Neutrophil (primary cell): ENCODE results near the gene CLEC2L.

Source experiments
- H3K27ac ChIP-seq: fragments of 200-600 bp; sonication (generic); 2 replicates; pipeline ENCODE4 v1.5.1; 2016; ENCODE audit warnings: mild to moderate bottlenecking, moderate library complexity
- H3K27me3 ChIP-seq: fragments of 200-600 bp; sonication (generic); 2 replicates; pipeline ENCODE4 v1.6.0; 2016; ENCODE audit warnings: mild to moderate bottlenecking
- H3K36me3 ChIP-seq: fragments of 200-600 bp; sonication (generic); 2 replicates; pipeline ENCODE4 v1.5.1; 2017
- H3K4me1 ChIP-seq, 2 experiments: fragments of 200-600 bp in 1 of 2; sonication (generic) in 1 of 2; 1 replicate in 1 of 2; 2 replicates in 1 of 2; pipeline versions ENCODE4 v1.5.1 to v1.6.1; 2013 to 2016; ENCODE audit warnings: low read depth in 1 of 2, low read length in 1 of 2, mild to moderate bottlenecking in 1 of 2, moderate library complexity in 1 of 2; ENCODE audit not compliant: control insufficient read depth in 1 of 2, insufficient read depth in 1 of 2
- H3K4me3 ChIP-seq, 2 experiments: fragments of 200-600 bp in 1 of 2; sonication (generic) in 1 of 2; 1 replicate in 1 of 2; 2 replicates in 1 of 2; pipeline ENCODE4 v1.5.1; 2013 to 2016; ENCODE audit warnings: low read depth in 1 of 2, low read length in 1 of 2, mild to moderate bottlenecking in 1 of 2, moderate library complexity in 1 of 2
- H3K9me3 ChIP-seq: fragments of 200-600 bp; sonication (generic); 2 replicates; pipeline ENCODE4 v1.5.1; 2016
- TF ChIP-seq, protein P1 (sequence below): fragments of 200-600 bp; sonication (generic); IDR thresholded peaks from 2 replicates; pipeline ENCODE4 v1.5.1; 2016; ENCODE audit warnings: antibody characterized with exemption

Gene CLEC2L

GRCh38 chr7:139592801-139593461 is 69.4 kb downstream of the CLEC2L start:
- no peaks in the 10 kb centered on the region for H3K27me3 ChIP-seq
- peaks cover 93% of the 10 kb centered on the region for H3K36me3 ChIP-seq
- no peak overlapping the region for H3K4me3 ChIP-seq
- no peaks in the 10 kb centered on the region for H3K9me3 ChIP-seq
- peaks cover 9% of the 10 kb centered on the region in 2 experiments for H3K4me1 ChIP-seq
- TF ChIP-seq, protein P1, sequence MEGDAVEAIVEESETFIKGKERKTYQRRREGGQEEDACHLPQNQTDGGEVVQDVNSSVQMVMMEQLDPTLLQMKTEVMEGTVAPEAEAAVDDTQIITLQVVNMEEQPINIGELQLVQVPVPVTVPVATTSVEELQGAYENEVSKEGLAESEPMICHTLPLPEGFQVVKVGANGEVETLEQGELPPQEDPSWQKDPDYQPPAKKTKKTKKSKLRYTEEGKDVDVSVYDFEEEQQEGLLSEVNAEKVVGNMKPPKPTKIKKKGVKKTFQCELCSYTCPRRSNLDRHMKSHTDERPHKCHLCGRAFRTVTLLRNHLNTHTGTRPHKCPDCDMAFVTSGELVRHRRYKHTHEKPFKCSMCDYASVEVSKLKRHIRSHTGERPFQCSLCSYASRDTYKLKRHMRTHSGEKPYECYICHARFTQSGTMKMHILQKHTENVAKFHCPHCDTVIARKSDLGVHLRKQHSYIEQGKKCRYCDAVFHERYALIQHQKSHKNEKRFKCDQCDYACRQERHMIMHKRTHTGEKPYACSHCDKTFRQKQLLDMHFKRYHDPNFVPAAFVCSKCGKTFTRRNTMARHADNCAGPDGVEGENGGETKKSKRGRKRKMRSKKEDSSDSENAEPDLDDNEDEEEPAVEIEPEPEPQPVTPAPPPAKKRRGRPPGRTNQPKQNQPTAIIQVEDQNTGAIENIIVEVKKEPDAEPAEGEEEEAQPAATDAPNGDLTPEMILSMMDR, result no peak
- H3K27ac ChIP-seq, result no peak overlapping the region

GRCh38 chr7:139594090-139594489 is 70.6 kb downstream of the CLEC2L start:
- Histone ChIP-seq H3K27ac (no peak overlapping the region), H3K4me1 (peaks cover 1 to 2% of the 10 kb centered on the region in 2 experiments), H3K27me3 (no peaks in the 10 kb centered on the region), H3K9me3 (no peaks in the 10 kb centered on the region), H3K36me3 (peaks cover 99% of the 10 kb centered on the region), H3K4me3 (no peak overlapping the region)
- TF ChIP-seq, protein P1, result no peak
